Measurements from ENCODE around the gene LAMB4. TPM values are rescaled to one million over a fixed set of nuclear protein-coding genes. Genes with fewer than 3 reads are reported as not detected.
A peak's percentile ranks its signal among the peaks of the same experiment; 100 is the strongest.

LAMB4 gene
- total RNA-seq, 2 experiments from 2014 or later = 0.08 to 0.11 TPM

- ATAC-seq (ENCODE audit: poor library complexity) (no peak), DNase-seq (no peak)
- Histone ChIP-seq H3K9me3 (ENCODE audit: control insufficient read depth in 1 of 2, insufficient read depth in 1 of 2, low read length in 2 of 2) (no peaks in the 10 kb centered on the region), H3K36me3 (ENCODE audit: insufficient read depth, low read length) (no peaks in the 10 kb centered on the region), H3K27ac (ENCODE audit: low read depth in 1 of 2, low read length in 2 of 2) (no peak overlapping the region), H3K27me3 (ENCODE audit: control insufficient read depth in 1 of 2, insufficient read depth in 2 of 2, low read length in 2 of 2) (peaks cover 5 to 10% of the 10 kb centered on the region in 2 experiments), H3K4me1 (ENCODE audit: insufficient read depth, low read length) (peaks cover 3% of the 10 kb centered on the region), H3K4me3 (ENCODE audit: low read length) (no peak overlapping the region)
- H3K36me3 Mint-ChIP-seq (ENCODE audit: low read depth) = no peaks in the 10 kb centered on the region
- peaks cover 9% of the 10 kb centered on the region for H3K27me3 Mint-ChIP-seq
- no peaks in the 10 kb centered on the region for H3K9me3 Mint-ChIP-seq
- intact Hi-C loops (cut with DNase I, micrococcal nuclease) = loop anchor here in 1 of 2 experiments (2.0 to 10.0 kb wide), 2 partner anchors 34 to 684 kb away; no protein-coding TSS in a partner anchor
- H3K4me1 Mint-ChIP-seq (ENCODE audit: low read depth) = no peaks in the 10 kb centered on the region
- no peak overlapping the region for H3K4me3 Mint-ChIP-seq
- H3K27ac Mint-ChIP-seq = no peak overlapping the region
- TF ChIP-seq CTCF (IDR thresholded peaks at IDR 0.05) = no peak
- CTCF ChIA-PET = no interaction called here
- POLR2A ChIA-PET = no interaction called here
Measured at GRCh38 chr7:108149119-108149518, 19.0 kb upstream of the LAMB4 start.

- Mint-ChIP-seq H3K27me3 (peaks cover 9% of the 10 kb centered on the region), H3K36me3 (ENCODE audit: low read depth) (no peaks in the 10 kb centered on the region), H3K4me3 (no peak overlapping the region), H3K27ac (no peak overlapping the region), H3K9me3 (no peaks in the 10 kb centered on the region), H3K4me1 (ENCODE audit: low read depth) (no peaks in the 10 kb centered on the region)
- H3K4me3 ChIP-seq (ENCODE audit: low read length) = no peak overlapping the region
- ATAC-seq (ENCODE audit: poor library complexity) (no peak), DNase-seq (no peak)
- CTCF ChIA-PET = no interaction called here
- POLR2A ChIA-PET = interaction anchor here (0.7 kb wide), 1 partner anchor 11 kb away, joined by 3 read pairs; no protein-coding TSS in a partner anchor
- TF ChIP-seq CTCF (IDR thresholded peaks at IDR 0.05) = no peak
- H3K27ac ChIP-seq (ENCODE audit: low read depth in 1 of 2, low read length in 2 of 2) = no peak overlapping the region
- H3K4me1 ChIP-seq (ENCODE audit: insufficient read depth, low read length) = peaks cover 3% of the 10 kb centered on the region
- peaks cover 5 to 6% of the 10 kb centered on the region in 2 experiments for H3K27me3 ChIP-seq (ENCODE audit: control insufficient read depth in 1 of 2, insufficient read depth in 2 of 2, low read length in 2 of 2)
- H3K9me3 ChIP-seq (ENCODE audit: control insufficient read depth in 1 of 2, insufficient read depth in 1 of 2, low read length in 2 of 2) = no peaks in the 10 kb centered on the region
- no peaks in the 10 kb centered on the region for H3K36me3 ChIP-seq (ENCODE audit: insufficient read depth, low read length)
- intact Hi-C loops (cut with DNase I, micrococcal nuclease) = loop anchor here (2.0 to 10.0 kb wide), 2 partner anchors 38 to 682 kb away; no protein-coding TSS in a partner anchor
Measured at GRCh38 chr7:108147031-108147563, 16.9 kb upstream of the LAMB4 start.

- H3K4me1 Mint-ChIP-seq (ENCODE audit: low read depth) = no peaks in the 10 kb centered on the region
Measured at GRCh38 chr7:108146070-108146842, 16.1 kb upstream of the LAMB4 start.

More at GRCh38 chr7:108146070-108146842, 16.1 kb upstream of the LAMB4 start:
- POLR2A ChIA-PET = interaction anchor here (0.7 kb wide), 1 partner anchor 11 kb away, joined by 3 read pairs; no protein-coding TSS in a partner anchor
- Histone ChIP-seq H3K4me1 (ENCODE audit: insufficient read depth, low read length) (peaks cover 3% of the 10 kb centered on the region), H3K9me3 (ENCODE audit: control insufficient read depth in 1 of 2, insufficient read depth in 1 of 2, low read length in 2 of 2) (no peaks in the 10 kb centered on the region), H3K27ac (ENCODE audit: low read depth in 1 of 2, low read length in 2 of 2) (no peak overlapping the region), H3K27me3 (ENCODE audit: control insufficient read depth in 1 of 2, insufficient read depth in 2 of 2, low read length in 2 of 2) (peaks cover 1 to 6% of the 10 kb centered on the region in 2 experiments), H3K4me3 (ENCODE audit: low read length) (no peak overlapping the region), H3K36me3 (ENCODE audit: insufficient read depth, low read length) (no peaks in the 10 kb centered on the region)
- no peak overlapping the region for H3K4me3 Mint-ChIP-seq
- CTCF ChIA-PET = interaction anchor here (0.7 kb wide), 1 partner anchor 8 kb away, joined by 3 read pairs; no protein-coding TSS in a partner anchor
- intact Hi-C loops (cut with DNase I, micrococcal nuclease) = loop anchor here (2.0 to 10.0 kb wide), 2 partner anchors 37 to 681 kb away; no protein-coding TSS in a partner anchor
- DNase-seq (peak in 8 of 14 experiments; percentile 1 to 62 (median 31)), ATAC-seq (ENCODE audit: poor library complexity) (no peak)
- H3K36me3 Mint-ChIP-seq (ENCODE audit: low read depth) = no peaks in the 10 kb centered on the region
- H3K9me3 Mint-ChIP-seq = no peaks in the 10 kb centered on the region
- peak; percentile 67 for TF ChIP-seq CTCF (IDR thresholded peaks at IDR 0.05)
- H3K27me3 Mint-ChIP-seq = peaks cover 9% of the 10 kb centered on the region
- H3K27ac Mint-ChIP-seq = no peak overlapping the region
